Naive thymus-derived CD4-positive, alpha-beta T cell (primary cell): ENCODE results near the gene PAK6. TPM values are rescaled to one million over a fixed set of nuclear protein-coding genes. Genes with fewer than 3 reads are reported as not detected.
A peak's percentile ranks its signal among the peaks of the same experiment; 100 is the strongest.

ENCODE experiments used
- ATAC-seq: fragments of 150-1000 bp; cut with Tn5 transposase; 2 replicates; pipeline ENCODE4 v1.10.0; 2021; ENCODE audit warnings: mild to moderate bottlenecking, moderate library complexity
- CTCF ChIA-PET: fragments of 350-600 bp; sonication (Branson Sonifier 250); formaldehyde crosslinking; loops from one replicate; lab custom pipeline; 2021; ENCODE audit warnings: antibody characterized with exemption; lab: Charles Lee
- POLR2A ChIA-PET: fragments of 350-600 bp; sonication (Branson Sonifier 250); formaldehyde crosslinking; loops from one replicate; lab custom pipeline; 2021; ENCODE audit warnings: antibody characterized with exemption, inconsistent platforms; lab: Charles Lee
- DNase-seq, 9 donors: peaks; one replicate each; pipeline versions ENCODE4 v3.0.0 to v3.0.0-alpha.2; 2020 to 2022; ENCODE audit warnings: mixed read lengths in 1 of 9
- H3K27ac ChIP-seq: one replicate; pipeline ENCODE4 v1.7.0; 2013; ENCODE audit warnings: mild to moderate bottlenecking, low read depth, low read length, moderate library complexity
- H3K27me3 ChIP-seq, 2 donors: one replicate each; pipeline ENCODE4 v1.7.0; 2013; ENCODE audit warnings: low read length in 2 of 2, mild to moderate bottlenecking in 2 of 2, moderate library complexity in 2 of 2; ENCODE audit not compliant: control insufficient read depth in 2 of 2, insufficient read depth in 2 of 2
- H3K36me3 ChIP-seq, 3 experiments: 1 replicate in 2 of 3; 2 replicates in 1 of 3; pipeline ENCODE4 v1.7.0; 2013; ENCODE audit warnings: low read length in 3 of 3, mild to moderate bottlenecking in 3 of 3, moderate library complexity in 1 of 3; ENCODE audit not compliant: insufficient read depth in 3 of 3, control insufficient read depth in 2 of 3
- H3K4me1 ChIP-seq, 2 donors: one replicate each; pipeline ENCODE4 v1.7.0; 2013; ENCODE audit warnings: low read length in 2 of 2, mild to moderate bottlenecking in 2 of 2, moderate library complexity in 1 of 2; ENCODE audit not compliant: control insufficient read depth in 2 of 2, insufficient read depth in 2 of 2
- H3K4me3 ChIP-seq: 2 replicates; pipeline ENCODE4 v1.7.0; 2013; ENCODE audit warnings: mild to moderate bottlenecking, low read length
- H3K9me3 ChIP-seq, 3 experiments: 1 replicate in 2 of 3; 2 replicates in 1 of 3; pipeline ENCODE4 v1.7.0; 2013; ENCODE audit warnings: low read length in 3 of 3; ENCODE audit not compliant: control insufficient read depth in 2 of 3
- H3K27ac Mint-ChIP-seq, 9 donors: one replicate each; pipeline ENCODE4 v1.8.0; 2020 to 2022; ENCODE audit warnings: mixed read lengths in 9 of 9, mild to moderate bottlenecking in 8 of 9, moderate library complexity in 5 of 9, inconsistent platforms in 2 of 9
- H3K27me3 Mint-ChIP-seq, 5 donors: one replicate each; pipeline ENCODE4 v1.8.0; 2021 to 2022; ENCODE audit warnings: mixed read lengths in 5 of 5, mild to moderate bottlenecking in 1 of 5
- H3K36me3 Mint-ChIP-seq, 5 donors: one replicate each; pipeline ENCODE4 v1.8.0; 2020 to 2022; ENCODE audit warnings: mixed read lengths in 5 of 5, mild to moderate bottlenecking in 3 of 5, inconsistent platforms in 1 of 5
- H3K4me1 Mint-ChIP-seq, 7 donors: one replicate each; pipeline ENCODE4 v1.8.0; 2020 to 2022; ENCODE audit warnings: mixed read lengths in 7 of 7, mild to moderate bottlenecking in 3 of 7, inconsistent platforms in 1 of 7
- H3K4me3 Mint-ChIP-seq, 10 donors: one replicate each; pipeline ENCODE4 v1.8.0; 2020 to 2022; ENCODE audit warnings: mild to moderate bottlenecking in 10 of 10, mixed read lengths in 10 of 10, moderate library complexity in 6 of 10, inconsistent platforms in 2 of 10
- H3K9me3 Mint-ChIP-seq, 11 donors: one replicate each; pipeline ENCODE4 v1.8.0; 2020 to 2022; ENCODE audit warnings: mixed read lengths in 11 of 11, mild to moderate bottlenecking in 4 of 11, inconsistent platforms in 1 of 11, moderate library complexity in 1 of 11
- intact Hi-C, 2 donors: fragments of 100-400 bp; cut with micrococcal nuclease; formaldehyde crosslinking; loops; one replicate each; pipeline ENCODE4 v1.15.1; 2023
- polyA plus RNA-seq, 2 donors: library from polyadenylated mRNA; unstranded; fragments of 300-500 nt; fragmentation: Illumina TruSeq; gene quantifications; one replicate each; pipeline ENCODE4 v1.2.3, GENCODE V29; 2021
- total RNA-seq, 6 experiments: library from RNA in 5 of 6; stranded (reverse) in 5 of 6; gene quantifications; 1 replicate in 5 of 6; 2 replicates in 1 of 6; pipeline ENCODE4 v1.2.3 and lab custom pipeline; 2021 to 2026

PAK6 gene
- total and polyA plus RNA-seq, 7 experiments from 2014 or later = 0.58 to 1.9 TPM; not detected in 5

- CTCF ChIA-PET = interaction anchor here (0.5 to 2.6 kb wide), 12 partner anchors 10 to 677 kb away, joined by 3 to 40 read pairs (median 4); partner anchors contain the start of gene VPS18
- Mint-ChIP-seq H3K4me3 (no peak overlapping the region), H3K36me3 (peaks cover 0 to 14% (median 0%) of the 10 kb centered on the region in 5 donors), H3K4me1 (peaks cover 0 to 2% (median 0%) of the 10 kb centered on the region in 7 donors), H3K9me3 (no peaks in the 10 kb centered on the region), H3K27ac (no peak overlapping the region), H3K27me3 (no peaks in the 10 kb centered on the region)
- Histone ChIP-seq H3K27ac (no peak overlapping the region), H3K27me3 (no peaks in the 10 kb centered on the region), H3K4me3 (no peak overlapping the region), H3K4me1 (no peaks in the 10 kb centered on the region), H3K36me3 (no peaks in the 10 kb centered on the region), H3K9me3 (no peaks in the 10 kb centered on the region)
- ATAC-seq (peak; percentile 96), DNase-seq (peak in 7 of 9 donors; percentile 50 to 75 (median 63))
- POLR2A ChIA-PET = interaction anchor here (1.4 to 1.7 kb wide), 2 partner anchors 91 to 169 kb away, joined by 4 to 5 read pairs; partner anchors contain the start of gene PLCB2
- intact Hi-C loops = loop anchor here (1.0 to 5.0 kb wide), 6 partner anchors 57 to 432 kb away; partner anchors contain the start of gene BMF (in 1 of the 2)
Observed at GRCh38 chr15:40217166-40217824, 21.6 kb upstream of the PAK6 start.

GRCh38 chr15:40219801-40220200 lies 19.1 kb upstream of the PAK6 start:
- Histone ChIP-seq H3K27ac (no peak overlapping the region), H3K9me3 (no peaks in the 10 kb centered on the region), H3K4me3 (no peak overlapping the region), H3K27me3 (no peaks in the 10 kb centered on the region), H3K4me1 (no peaks in the 10 kb centered on the region), H3K36me3 (no peaks in the 10 kb centered on the region)
- ATAC-seq (no peak), DNase-seq (no peak)
- H3K4me1 Mint-ChIP-seq = peaks cover 0 to 5% (median 0%) of the 10 kb centered on the region in 7 donors
- intact Hi-C loops = loop anchor here in 1 of 2 donors (5.0 kb wide), 2 partner anchors 112 to 202 kb away; partner anchors contain the start of gene BMF
- ChIA-PET CTCF (interaction anchor here (1.1 to 1.2 kb wide), 2 partner anchors 54 to 118 kb away, joined by 4 to 5 read pairs; no protein-coding TSS in a partner anchor), POLR2A (no interaction called here)
- H3K27me3 Mint-ChIP-seq = no peaks in the 10 kb centered on the region
- no peak overlapping the region for H3K27ac Mint-ChIP-seq
- no peak overlapping the region for H3K4me3 Mint-ChIP-seq
- no peaks in the 10 kb centered on the region for H3K9me3 Mint-ChIP-seq
- peaks cover 0 to 18% (median 0%) of the 10 kb centered on the region in 5 donors for H3K36me3 Mint-ChIP-seq

GRCh38 chr15:40222131-40222530 lies 16.7 kb upstream of the PAK6 start:
- no peak overlapping the region for H3K27ac ChIP-seq
- no peak overlapping the region for H3K4me3 ChIP-seq
- no peak overlapping the region for H3K4me3 Mint-ChIP-seq
- H3K4me1 Mint-ChIP-seq = peaks cover 0 to 20% (median 0%) of the 10 kb centered on the region in 7 donors
- no peaks in the 10 kb centered on the region for H3K27me3 Mint-ChIP-seq
- no peaks in the 10 kb centered on the region for H3K27me3 ChIP-seq
- H3K4me1 ChIP-seq = no peaks in the 10 kb centered on the region
- peaks cover 0 to 18% (median 0%) of the 10 kb centered on the region in 5 donors for H3K36me3 Mint-ChIP-seq
- ChIA-PET CTCF (no interaction called here), POLR2A (no interaction called here)
- no peak for DNase-seq
- intact Hi-C loops = no loop called here
- no peaks in the 10 kb centered on the region for H3K36me3 ChIP-seq
- H3K9me3 ChIP-seq = no peaks in the 10 kb centered on the region
- ATAC-seq = no peak
- H3K27ac Mint-ChIP-seq = no peak overlapping the region
- no peaks in the 10 kb centered on the region for H3K9me3 Mint-ChIP-seq

- Histone ChIP-seq H3K27ac (no peak overlapping the region), H3K36me3 (no peaks in the 10 kb centered on the region), H3K4me3 (no peak overlapping the region), H3K4me1 (no peaks in the 10 kb centered on the region), H3K9me3 (no peaks in the 10 kb centered on the region), H3K27me3 (no peaks in the 10 kb centered on the region)
- DNase-seq (no peak), ATAC-seq (no peak)
- Mint-ChIP-seq H3K4me3 (no peak overlapping the region), H3K36me3 (peaks cover 0 to 17% (median 0%) of the 10 kb centered on the region in 5 donors), H3K27ac (peak overlapping the region in 1 of 9 donors; percentile 47), H3K9me3 (peaks cover 0 to 1% (median 0%) of the 10 kb centered on the region in 11 donors), H3K27me3 (no peaks in the 10 kb centered on the region), H3K4me1 (peaks cover 0 to 18% (median 0%) of the 10 kb centered on the region in 7 donors)
- intact Hi-C loops = no loop called here
- ChIA-PET CTCF (interaction anchor here (3.5 kb wide), 1 partner anchor 9 kb away, joined by 16 read pairs; no protein-coding TSS in a partner anchor), POLR2A (no interaction called here)
Observed at GRCh38 chr15:40226736-40227135, 12.1 kb upstream of the PAK6 start.

GRCh38 chr15:40229316-40229715 lies 9.5 kb upstream of the PAK6 start:
- Mint-ChIP-seq H3K4me1 (peaks cover 0 to 18% (median 0%) of the 10 kb centered on the region in 7 donors), H3K9me3 (peaks cover 0 to 1% (median 0%) of the 10 kb centered on the region in 11 donors), H3K36me3 (peaks cover 0 to 11% (median 0%) of the 10 kb centered on the region in 5 donors), H3K27me3 (no peaks in the 10 kb centered on the region), H3K27ac (no peak overlapping the region), H3K4me3 (no peak overlapping the region)
- H3K27me3 ChIP-seq = no peaks in the 10 kb centered on the region
- CTCF ChIA-PET = interaction anchor here (3.5 kb wide), 1 partner anchor 11 kb away, joined by 16 read pairs; no protein-coding TSS in a partner anchor
- H3K4me1 ChIP-seq = no peaks in the 10 kb centered on the region
- intact Hi-C loops = no loop called here
- no peak overlapping the region for H3K4me3 ChIP-seq
- POLR2A ChIA-PET = no interaction called here
- DNase-seq (no peak), ATAC-seq (no peak)
- H3K27ac ChIP-seq = no peak overlapping the region
- H3K9me3 ChIP-seq = no peaks in the 10 kb centered on the region
- no peaks in the 10 kb centered on the region for H3K36me3 ChIP-seq

GRCh38 chr15:40229956-40230355 lies 8.9 kb upstream of the PAK6 start:
- ATAC-seq = no peak

More at GRCh38 chr15:40229956-40230355, 8.9 kb upstream of the PAK6 start:
- H3K9me3 Mint-ChIP-seq = peaks cover 0 to 1% (median 0%) of the 10 kb centered on the region in 11 donors
- intact Hi-C loops = no loop called here
- no peak for DNase-seq
- no peaks in the 10 kb centered on the region for H3K27me3 Mint-ChIP-seq
- peaks cover 0 to 17% (median 0%) of the 10 kb centered on the region in 7 donors for H3K4me1 Mint-ChIP-seq
- ChIA-PET CTCF (interaction anchor here (0.9 to 1.2 kb wide), 2 partner anchors 13 to 49 kb away, joined by 3 to 4 read pairs; no protein-coding TSS in a partner anchor), POLR2A (no interaction called here)
- Histone ChIP-seq H3K27ac (no peak overlapping the region), H3K4me1 (no peaks in the 10 kb centered on the region), H3K27me3 (no peaks in the 10 kb centered on the region), H3K9me3 (no peaks in the 10 kb centered on the region), H3K4me3 (no peak overlapping the region), H3K36me3 (no peaks in the 10 kb centered on the region)
- H3K27ac Mint-ChIP-seq = no peak overlapping the region
- H3K36me3 Mint-ChIP-seq = peaks cover 0 to 7% (median 0%) of the 10 kb centered on the region in 5 donors
- H3K4me3 Mint-ChIP-seq = no peak overlapping the region
